Measurements from ENCODE around the gene CNGA2.

DNA sequence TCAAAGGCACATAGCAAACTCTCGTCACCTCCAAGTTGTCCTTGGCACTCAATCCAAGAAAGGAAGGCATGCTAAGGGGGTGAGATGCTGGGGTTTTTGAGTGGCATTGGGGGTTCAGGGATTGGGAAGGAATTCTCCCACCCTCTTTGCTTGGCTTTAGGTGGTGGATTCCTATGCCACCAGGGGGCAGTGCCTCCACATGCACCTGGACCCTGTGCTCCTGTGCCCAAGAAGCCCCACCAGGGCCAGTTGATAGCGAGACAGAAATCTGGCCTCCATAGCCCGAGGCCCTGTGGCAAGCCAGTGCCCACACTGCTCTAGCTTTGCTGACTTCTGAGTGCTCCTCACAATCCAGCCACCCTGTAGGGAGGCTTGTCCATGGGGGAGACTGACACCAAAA lies 20.7 kb upstream of the CNGA2 start:
- TF ChIP-seq TAF1 (conservative IDR thresholded peaks at IDR 0.05) (no peak), RAD21 (IDR thresholded peaks at IDR 0.05) (peak; percentile 65 to 68), JUND (IDR thresholded peaks at IDR 0.05) (no peak)
- TF ChIP-seq, protein P1, sequence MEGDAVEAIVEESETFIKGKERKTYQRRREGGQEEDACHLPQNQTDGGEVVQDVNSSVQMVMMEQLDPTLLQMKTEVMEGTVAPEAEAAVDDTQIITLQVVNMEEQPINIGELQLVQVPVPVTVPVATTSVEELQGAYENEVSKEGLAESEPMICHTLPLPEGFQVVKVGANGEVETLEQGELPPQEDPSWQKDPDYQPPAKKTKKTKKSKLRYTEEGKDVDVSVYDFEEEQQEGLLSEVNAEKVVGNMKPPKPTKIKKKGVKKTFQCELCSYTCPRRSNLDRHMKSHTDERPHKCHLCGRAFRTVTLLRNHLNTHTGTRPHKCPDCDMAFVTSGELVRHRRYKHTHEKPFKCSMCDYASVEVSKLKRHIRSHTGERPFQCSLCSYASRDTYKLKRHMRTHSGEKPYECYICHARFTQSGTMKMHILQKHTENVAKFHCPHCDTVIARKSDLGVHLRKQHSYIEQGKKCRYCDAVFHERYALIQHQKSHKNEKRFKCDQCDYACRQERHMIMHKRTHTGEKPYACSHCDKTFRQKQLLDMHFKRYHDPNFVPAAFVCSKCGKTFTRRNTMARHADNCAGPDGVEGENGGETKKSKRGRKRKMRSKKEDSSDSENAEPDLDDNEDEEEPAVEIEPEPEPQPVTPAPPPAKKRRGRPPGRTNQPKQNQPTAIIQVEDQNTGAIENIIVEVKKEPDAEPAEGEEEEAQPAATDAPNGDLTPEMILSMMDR (IDR thresholded peaks at IDR 0.05; ENCODE audit: low read depth, low read length, missing input control) = peak; percentile 32
- TF ChIP-seq, protein P2, sequence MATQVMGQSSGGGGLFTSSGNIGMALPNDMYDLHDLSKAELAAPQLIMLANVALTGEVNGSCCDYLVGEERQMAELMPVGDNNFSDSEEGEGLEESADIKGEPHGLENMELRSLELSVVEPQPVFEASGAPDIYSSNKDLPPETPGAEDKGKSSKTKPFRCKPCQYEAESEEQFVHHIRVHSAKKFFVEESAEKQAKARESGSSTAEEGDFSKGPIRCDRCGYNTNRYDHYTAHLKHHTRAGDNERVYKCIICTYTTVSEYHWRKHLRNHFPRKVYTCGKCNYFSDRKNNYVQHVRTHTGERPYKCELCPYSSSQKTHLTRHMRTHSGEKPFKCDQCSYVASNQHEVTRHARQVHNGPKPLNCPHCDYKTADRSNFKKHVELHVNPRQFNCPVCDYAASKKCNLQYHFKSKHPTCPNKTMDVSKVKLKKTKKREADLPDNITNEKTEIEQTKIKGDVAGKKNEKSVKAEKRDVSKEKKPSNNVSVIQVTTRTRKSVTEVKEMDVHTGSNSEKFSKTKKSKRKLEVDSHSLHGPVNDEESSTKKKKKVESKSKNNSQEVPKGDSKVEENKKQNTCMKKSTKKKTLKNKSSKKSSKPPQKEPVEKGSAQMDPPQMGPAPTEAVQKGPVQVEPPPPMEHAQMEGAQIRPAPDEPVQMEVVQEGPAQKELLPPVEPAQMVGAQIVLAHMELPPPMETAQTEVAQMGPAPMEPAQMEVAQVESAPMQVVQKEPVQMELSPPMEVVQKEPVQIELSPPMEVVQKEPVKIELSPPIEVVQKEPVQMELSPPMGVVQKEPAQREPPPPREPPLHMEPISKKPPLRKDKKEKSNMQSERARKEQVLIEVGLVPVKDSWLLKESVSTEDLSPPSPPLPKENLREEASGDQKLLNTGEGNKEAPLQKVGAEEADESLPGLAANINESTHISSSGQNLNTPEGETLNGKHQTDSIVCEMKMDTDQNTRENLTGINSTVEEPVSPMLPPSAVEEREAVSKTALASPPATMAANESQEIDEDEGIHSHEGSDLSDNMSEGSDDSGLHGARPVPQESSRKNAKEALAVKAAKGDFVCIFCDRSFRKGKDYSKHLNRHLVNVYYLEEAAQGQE (IDR thresholded peaks at IDR 0.05) = no peak
- TF ChIP-seq, protein P3, sequence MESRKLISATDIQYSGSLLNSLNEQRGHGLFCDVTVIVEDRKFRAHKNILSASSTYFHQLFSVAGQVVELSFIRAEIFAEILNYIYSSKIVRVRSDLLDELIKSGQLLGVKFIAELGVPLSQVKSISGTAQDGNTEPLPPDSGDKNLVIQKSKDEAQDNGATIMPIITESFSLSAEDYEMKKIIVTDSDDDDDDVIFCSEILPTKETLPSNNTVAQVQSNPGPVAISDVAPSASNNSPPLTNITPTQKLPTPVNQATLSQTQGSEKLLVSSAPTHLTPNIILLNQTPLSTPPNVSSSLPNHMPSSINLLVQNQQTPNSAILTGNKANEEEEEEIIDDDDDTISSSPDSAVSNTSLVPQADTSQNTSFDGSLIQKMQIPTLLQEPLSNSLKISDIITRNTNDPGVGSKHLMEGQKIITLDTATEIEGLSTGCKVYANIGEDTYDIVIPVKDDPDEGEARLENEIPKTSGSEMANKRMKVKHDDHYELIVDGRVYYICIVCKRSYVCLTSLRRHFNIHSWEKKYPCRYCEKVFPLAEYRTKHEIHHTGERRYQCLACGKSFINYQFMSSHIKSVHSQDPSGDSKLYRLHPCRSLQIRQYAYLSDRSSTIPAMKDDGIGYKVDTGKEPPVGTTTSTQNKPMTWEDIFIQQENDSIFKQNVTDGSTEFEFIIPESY (IDR thresholded peaks at IDR 0.05) = no peak
- TF ChIP-seq, protein P4, sequence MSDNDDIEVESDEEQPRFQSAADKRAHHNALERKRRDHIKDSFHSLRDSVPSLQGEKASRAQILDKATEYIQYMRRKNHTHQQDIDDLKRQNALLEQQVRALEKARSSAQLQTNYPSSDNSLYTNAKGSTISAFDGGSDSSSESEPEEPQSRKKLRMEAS (IDR thresholded peaks at IDR 0.05) = no peak
